Stimulated activated CD4-positive, alpha-beta T cell treated with anti-CD3 and anti-CD28 coated beads, Interleukin-15, amount 100 ng/mL, for 24 hours (primary cell): ENCODE measurements around the gene LRG1.

Source experiments
- DNase-seq: peaks from one replicate; pipeline ENCODE4 v3.0.0-alpha.2; 2020

Gene LRG1

DNA sequence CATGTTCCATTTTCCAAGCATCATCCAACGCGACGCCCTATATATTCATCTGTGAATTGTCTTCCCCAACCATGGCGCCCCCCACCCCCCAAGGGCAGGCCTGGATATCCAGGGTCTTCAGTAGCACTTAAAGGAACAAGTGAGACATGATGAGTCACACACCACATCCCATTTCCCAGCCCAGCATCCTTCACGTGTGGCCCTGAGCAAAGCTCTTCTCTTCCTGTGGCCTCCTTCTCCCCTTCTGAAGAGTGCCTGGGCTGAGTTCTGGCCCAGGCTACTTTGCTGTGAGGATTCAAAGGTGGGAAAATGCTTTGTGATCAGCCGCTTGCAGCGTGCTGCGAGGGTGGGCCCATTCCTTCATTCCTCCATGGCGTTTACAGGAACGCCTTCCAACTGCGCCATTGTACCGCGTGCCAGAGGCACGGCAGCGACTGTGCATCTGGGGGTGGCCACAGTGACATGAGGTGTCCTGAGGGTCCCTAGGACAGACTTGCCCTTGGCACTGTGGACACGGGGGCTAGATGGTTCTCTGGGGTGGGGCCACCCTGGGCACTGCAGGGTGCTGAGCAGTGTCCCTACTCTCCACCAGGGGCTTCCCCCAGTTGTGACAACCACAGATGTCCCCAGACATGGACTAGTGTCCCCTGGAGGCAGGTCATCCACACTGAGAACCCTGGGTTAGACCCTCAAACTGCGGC, 33.2 kb downstream of the LRG1 start:
- peak; percentile 21 for DNase-seq

DNA sequence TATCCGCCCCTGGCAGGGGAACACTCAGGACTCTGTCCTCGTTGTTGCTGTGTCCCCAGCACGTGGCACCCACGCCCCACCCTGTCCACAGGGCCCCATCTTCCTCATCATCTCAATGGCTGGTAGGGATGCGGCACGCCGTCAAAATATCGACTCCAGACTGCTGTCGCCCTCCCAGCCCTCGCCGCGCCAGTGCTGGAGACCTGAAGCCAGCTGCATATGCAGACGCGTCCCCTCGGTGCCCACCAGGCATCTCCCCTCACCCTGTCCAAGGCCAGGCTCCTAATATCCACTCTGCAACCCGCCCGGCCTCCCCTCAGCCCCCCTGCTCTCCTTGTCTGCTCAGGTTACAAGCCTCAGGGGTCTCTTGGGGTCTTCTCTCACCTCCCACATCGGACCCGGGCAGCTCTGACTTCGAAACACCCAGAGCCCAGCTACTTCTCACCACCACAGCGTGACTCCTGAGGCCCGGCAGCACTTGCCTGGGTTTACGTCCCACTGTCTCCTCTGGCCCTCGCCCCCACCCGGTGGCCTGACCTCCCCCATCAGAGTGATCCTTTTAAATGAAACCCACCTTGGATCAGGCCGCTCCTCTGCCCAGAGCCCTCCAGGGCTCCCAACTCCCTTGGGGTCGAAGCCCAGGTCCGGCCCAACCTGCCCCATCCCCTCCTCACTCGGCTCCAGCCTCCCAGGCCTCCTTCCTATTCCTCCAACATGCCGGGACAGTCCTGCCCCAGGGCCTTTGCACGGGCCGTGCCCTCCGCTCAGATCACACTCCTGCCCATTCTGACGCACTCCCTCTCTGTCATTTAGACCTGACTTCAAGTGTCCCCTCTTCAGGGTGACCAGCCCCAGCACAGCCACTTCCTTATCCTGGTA, 34.0 kb downstream of the LRG1 start:
- no peak for DNase-seq

DNA sequence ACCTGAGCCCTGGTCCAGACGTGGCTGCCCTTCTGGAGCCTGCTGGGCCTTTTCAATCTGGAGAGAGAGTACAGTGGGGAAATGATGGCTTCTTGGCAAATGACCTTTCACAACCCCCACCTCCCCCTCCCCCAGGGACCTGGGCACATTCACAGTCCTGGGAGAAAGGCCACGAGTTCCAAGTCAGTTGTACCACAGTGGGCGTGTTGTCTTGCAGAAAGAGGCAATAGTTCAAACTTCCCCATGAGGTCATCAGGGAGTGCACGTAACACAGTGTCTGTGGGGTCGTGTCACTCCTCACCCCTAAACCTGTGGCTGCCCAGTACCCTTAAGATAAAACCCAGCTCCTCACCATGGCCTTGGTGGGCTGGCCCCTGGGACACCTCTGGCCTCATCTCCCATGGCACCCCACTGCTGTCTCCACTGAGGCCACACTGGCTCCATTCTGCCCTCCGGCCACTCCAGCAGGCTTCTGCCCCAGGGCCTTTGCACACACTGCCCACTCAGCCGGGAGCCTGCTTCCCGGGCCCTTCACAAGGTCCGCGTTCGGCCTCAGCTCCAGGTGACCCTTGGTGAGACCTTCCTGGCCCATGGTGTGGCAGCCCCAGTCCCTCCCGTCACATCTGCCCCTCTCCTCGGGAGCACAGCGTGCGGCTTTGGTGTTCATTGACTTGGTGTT, 34.8 kb downstream of the LRG1 start:
- DNase-seq = no peak

DNA sequence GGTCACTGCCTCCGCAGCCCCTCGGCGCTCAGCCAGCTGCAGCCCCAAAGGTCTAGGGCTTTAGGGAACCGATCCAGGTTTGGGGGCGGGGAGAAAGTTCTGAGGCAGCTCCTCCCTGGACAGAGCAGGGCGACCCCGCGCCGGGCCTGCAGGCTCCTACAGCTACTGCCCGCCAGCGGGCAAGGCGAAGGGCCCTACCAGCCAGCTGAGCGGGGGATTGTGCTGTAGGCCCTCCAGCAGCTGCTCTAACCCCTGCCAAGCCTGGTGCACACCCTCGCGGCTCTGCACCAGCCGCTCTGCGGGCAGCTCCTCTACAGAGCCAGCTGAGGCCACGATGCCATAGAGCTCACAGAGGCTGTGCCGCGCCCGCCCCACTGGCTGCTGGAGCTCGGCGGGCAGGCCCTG, 35.5 kb downstream of the LRG1 start:
- no peak for DNase-seq

DNA sequence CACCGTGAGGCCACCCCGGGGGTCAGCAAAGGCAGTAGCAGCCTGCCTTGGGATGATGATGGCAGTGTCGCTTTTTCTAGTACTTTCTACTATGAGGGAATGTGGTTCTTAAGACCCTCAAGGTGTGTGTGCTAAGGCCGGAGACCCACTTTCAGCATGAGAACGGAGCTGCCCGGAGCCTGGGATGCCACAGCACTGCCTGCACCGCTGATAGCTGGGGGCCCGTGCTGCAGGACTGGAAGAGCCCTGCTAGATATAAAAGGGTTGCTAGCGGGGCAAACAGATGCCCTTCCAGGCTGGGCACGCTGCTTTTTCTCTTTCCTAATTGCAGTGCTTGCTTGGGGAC, 36.0 kb downstream of the LRG1 start:
- no peak for DNase-seq

DNA sequence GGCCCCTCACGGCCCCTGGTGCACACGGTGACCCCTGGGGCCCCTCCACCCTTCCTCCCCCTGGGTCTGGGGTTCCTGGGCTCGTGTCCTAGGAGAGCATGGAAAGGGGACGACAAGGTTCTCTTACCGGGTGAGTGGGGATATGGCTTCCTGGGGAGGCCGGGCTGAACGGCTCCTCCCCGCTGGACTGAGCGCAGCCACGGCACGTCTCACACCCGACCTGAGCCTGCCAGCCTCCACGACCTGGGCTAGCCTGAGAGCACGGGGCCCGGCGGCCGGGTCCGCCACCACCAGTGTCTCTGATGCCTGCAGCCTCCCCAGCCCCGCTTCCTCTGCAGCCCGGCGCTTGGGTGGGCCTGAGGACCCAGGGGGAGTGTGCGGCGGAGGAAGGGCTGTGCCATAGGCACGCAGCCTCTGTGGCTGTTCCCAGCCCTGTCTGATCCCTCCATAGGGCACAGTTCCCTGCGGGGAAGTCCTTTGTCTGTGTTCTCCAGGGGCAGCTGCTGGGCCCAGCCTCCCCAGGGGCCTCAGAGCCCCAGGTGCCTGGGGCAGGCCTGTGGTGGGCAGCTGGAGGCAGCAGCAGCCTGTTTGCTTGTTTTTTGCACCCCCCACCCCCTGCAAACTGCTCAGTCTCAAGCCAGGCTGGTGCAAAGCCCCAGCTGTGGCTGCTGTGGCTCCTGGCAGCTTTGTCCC, 36.6 kb downstream of the LRG1 start:
- DNase-seq = no peak

DNA sequence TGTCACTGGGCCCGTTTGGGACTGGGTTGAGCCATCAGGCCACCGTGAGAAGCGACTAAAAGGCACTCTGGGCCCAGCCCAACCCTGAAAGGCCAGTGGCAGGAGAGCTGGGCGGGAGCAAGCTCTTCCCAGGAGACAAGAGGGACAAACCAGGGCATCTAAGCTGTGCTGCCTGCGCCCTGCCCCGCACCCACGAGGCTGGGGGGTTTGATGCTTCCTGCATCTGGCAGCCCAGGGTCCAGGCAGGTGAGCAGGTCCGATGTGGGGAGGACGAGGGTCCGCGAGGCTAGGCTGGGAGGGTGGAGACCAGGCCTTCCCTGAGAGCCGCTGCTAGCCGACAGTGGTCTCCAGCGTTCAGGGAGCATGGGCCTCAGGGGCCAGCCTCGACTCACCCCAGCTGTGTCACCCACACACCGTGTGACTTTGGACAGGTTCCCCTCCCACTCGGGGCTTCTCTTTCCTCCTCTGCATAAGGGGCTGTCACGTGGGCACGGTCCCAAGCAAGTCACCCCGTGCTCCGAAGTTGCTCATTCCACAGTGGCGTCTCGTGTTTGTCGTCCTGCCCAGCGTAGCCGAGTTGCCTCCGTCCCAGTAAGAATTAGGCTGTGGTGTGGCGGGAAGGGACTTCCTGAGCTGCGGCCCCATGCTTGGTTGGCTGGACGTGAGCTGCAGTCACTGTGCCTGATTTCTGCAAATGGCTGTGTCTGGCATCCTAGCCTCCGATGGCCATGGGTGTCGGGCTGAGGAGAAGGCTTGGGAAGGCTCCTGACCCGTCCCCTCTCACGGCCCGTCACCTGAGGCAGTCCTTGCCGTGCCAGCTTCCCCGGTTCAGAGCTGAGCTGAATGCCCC, 37.3 kb downstream of the LRG1 start:
- no peak for DNase-seq

DNA sequence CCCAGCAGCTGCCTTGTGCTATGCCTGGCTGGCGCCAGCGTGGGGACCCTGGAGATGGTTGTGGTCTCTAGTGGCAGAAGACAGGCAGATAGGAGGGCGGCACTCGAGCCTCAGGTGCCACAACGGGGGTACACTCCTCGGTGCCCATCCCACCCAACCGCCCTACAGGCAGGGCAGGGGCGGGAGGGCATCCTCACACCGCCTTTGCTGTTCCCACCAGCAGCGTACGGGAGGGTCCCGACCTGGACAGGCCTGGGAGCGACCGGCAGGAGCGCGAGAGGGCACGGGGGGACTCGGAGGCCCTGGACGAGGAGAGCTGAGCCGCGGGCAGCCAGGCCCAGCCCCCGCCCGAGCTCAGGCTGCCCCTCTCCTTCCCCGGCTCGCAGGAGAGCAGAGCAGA, 38.1 kb downstream of the LRG1 start:
- no peak for DNase-seq

DNA sequence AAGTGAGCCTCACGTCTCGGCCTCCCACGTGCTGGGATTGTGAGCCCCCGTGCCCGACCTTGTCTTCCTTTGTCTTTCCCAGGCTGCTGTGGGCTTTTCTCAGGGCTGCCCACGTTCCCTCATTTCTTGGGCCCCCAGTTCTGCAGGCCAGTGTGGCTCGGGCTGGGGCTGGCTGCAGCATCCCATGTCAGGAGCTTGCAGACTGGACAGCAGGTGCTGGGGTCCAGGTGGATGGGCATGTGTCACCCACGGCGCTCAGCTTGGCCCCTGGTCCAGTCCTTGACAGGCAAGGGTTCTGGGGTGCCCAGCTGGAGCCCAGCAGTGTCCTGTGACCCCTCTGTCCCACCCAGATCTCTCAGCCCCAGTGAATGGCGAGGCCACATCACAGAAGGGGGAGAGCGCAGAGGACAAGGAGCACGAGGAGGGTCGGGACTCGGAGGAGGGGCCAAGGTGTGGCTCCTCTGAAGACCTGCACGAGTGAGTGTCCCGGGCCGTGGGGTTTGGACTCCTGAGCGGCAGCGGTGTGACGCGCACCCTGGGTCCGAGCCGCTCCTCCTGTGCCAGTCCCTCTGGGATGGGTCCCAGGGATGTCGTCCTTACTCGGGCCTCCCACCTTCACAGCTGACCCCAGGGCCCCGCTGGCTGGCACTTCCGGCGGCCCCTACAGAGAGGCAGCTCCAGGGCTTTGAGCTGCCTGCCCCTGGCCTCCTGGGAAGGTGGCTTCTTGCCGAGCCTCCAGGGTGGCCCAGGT, 38.8 kb downstream of the LRG1 start:
- no peak for DNase-seq

DNA sequence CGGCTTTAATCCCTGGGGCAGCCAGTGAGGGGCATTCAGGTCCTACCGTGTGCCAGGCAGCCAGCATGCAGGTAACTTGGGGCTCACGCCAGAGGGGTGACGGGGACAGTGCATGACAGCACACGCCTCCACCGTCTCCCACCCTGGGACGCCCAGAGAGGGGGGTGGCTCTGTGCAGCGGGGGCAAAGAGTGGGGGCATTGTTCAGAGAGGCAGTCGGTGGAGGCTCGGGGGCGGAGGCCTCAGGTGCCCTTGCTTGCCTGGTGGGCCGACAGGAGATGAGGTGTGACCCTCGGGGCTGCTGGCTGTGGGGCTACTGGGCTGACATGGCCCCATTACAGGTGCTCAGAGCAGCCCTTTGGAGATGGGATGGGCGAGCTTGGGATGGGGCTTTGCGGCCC, 40.0 kb downstream of the LRG1 start:
- DNase-seq = no peak

DNA sequence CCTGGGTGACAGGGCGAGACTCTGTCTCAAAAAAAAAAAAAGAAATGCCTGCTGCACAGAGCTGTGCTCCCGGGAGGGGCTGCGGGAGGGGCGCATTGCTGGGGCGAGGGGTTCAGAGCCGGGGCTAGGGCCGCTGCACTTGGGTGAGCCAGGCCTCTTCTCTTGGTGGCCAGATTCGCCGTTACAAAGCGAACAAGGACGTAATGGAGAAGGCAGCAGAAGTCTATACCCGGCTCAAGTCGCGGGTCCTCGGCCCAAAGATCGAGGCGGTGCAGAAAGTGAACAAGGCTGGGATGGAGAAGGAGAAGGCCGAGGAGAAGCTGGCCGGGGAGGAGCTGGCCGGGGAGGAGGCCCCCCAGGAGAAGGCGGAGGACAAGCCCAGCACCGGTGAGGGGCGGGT, 40.5 kb downstream of the LRG1 start:
- no peak for DNase-seq

DNA sequence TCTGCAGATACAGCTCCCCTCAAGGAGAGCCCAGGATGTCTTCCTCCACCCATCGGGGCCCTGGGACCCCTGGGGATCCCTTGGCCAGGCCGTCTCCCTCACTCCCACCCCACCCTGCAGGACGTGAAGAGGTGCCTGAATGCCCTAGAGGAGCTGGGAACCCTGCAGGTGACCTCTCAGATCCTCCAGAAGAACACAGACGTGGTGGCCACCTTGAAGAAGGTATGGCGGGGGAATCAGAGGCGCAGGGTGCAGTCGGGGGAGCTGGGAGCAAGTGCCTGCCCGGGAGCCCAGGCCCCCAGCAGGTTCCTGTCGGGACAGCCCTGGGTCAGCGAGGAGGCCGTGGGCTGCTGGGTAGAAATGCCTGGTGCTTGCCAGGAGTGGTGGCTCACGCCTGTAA, 41.1 kb downstream of the LRG1 start:
- no peak for DNase-seq

DNA sequence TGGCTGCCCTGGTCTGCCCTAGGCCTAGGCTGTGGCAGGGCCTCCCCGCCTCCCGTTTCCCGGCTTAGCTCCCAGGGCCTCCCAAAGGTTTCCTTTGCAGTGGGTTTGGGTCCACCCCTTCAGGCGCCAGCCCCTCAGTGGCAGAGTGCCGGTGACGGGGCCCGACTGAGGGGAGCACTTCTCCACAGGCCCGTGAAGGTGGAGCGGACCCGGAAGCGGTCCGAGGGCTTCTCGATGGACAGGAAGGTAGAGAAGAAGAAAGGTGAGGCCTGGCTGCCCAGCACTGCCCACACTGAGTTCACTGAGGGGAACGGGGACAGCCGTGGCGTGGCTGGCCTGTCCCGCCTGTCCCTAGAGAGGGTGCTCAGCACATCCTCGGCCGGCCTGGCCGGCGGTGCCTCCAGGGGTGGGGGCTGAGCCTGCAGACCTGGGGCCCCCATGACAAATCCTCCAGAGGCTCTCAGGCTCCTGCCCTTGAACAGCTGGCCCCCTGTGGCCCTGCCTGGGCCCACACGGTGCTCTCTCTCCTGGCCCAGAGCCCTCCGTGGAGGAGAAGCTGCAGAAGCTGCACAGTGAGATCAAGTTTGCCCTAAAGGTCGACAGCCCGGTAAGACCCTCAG, 42.0 kb downstream of the LRG1 start:
- no peak for DNase-seq

DNA sequence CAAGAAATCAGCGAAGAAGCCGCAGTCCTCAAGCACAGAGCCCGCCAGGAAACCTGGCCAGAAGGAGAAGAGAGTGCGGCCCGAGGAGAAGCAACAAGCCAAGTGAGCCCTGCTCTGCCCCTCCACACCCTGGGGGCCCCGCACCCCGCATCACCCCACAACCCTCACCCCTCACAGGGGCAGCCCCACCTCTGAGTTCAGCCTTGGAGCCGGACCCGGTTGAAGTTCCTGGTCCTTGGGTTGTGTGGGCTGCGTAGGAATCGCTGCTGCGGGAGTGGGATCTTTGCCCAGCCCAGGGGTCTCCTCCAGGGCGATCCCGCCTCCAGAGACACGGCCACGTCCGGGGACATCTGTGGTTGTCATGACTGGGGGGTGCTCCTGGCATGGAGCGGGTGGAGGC, 43.5 kb downstream of the LRG1 start:
- DNase-seq = no peak

DNA sequence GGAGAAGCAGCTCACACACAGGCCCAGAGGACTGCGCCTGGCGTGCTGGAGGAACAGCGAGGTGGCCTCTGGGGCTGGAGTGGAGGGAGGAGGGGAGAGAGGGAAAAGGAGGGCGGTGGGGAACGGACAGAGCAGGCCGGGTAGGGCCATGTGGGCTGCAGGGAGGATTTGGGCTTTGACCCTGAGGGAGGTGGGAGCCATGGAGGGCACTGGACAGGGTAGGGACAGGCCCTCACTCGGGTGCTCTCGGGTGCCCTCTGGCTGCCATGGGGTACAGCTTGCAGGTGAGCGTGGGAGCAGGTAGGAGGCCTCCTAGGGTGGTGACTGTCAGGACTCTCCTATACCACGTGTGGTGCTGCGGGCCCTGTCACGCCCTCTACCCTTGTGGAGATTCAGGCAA, 44.4 kb downstream of the LRG1 start:
- DNase-seq = no peak

DNA sequence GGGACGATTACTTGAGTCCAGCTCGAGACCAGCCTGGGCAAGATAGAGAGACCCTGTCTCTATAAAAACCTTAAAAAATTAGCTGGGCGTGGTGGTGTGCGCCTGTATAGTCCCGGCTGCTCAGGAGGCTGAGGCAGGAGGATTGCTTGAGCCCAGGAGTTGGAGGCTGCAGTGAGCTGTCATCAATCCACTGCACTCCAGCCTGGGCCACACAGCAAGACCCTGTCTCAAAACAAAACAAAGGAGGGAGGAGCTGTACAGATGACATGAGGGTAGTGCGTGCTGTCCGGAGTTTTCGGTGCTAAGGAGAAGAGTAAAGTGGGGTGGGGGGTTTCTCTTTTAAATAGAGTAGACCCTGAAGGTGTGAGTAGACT, 45.2 kb downstream of the LRG1 start:
- DNase-seq = no peak

DNA sequence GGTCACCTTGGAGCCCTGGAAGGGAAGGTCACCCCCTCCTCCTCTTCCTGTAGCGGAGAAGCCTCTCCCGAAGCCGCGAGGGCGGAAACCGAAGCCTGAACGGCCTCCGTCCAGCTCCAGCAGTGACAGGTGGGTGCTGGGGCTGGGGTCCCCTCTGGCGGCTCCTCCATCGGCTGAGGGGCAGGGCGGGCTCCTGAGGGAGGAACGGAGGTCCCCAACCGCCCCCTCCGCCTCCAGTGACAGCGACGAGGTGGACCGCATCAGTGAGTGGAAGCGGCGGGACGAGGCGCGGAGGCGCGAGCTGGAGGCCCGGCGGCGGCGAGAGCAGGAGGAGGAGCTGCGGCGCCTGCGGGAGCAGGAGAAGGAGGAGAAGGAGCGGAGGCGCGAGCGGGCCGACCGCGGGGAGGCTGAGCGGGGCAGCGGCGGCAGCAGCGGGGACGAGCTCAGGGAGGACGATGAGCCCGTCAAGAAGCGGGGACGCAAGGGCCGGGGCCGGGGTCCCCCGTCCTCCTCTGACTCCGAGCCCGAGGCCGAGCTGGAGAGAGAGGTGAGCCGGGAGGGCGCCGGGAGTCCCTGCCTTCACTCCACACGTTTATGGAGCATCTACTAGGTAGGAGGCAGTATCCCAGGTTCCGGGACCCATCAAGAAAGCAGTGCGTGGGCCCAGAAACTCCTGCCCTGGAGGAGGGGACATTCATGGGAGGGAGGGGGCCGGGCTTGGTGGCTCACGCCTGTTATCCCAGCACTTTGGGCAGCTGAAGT, 45.7 kb downstream of the LRG1 start:
- no peak for DNase-seq

DNA sequence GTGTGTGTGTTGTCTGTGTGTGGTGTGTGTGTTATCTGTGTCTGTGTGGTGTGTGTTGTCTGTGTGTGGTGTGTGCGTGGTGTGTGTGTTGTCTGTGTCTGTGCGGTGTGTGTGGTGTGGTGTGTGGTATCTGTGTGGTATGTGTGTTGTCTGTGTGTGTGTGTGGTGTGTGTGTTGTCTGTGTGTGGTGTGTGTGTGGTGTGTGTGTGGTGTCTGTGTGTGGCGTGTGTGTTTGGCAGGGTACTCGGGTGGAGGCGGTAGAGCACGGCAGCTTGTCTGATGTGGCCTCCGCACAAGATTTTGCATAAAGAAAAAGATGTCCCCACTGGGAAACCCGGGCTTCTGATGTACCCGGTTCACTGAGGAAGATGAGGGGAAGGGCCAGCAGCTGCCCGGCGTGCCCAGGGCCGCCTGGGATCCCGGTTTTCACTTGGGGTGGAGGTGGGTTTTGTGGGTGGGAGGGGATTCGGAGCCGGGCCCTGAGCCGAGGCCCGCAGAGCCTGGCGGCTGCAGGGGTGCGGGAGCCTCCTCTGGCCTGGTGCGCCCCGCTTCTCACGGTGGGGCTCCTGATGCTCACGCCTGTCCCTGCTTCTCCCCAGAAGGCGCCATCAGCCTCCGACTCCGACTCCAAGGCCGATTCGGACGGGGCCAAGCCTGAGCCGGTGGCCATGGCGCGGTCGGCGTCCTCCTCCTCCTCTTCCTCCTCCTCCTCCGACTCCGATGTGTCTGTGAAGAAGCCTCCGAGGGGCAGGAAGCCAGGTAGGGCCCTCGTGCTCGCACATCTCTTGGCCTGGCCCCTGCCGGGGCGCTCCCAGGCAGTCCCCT, 46.5 kb downstream of the LRG1 start:
- no peak for DNase-seq

DNA sequence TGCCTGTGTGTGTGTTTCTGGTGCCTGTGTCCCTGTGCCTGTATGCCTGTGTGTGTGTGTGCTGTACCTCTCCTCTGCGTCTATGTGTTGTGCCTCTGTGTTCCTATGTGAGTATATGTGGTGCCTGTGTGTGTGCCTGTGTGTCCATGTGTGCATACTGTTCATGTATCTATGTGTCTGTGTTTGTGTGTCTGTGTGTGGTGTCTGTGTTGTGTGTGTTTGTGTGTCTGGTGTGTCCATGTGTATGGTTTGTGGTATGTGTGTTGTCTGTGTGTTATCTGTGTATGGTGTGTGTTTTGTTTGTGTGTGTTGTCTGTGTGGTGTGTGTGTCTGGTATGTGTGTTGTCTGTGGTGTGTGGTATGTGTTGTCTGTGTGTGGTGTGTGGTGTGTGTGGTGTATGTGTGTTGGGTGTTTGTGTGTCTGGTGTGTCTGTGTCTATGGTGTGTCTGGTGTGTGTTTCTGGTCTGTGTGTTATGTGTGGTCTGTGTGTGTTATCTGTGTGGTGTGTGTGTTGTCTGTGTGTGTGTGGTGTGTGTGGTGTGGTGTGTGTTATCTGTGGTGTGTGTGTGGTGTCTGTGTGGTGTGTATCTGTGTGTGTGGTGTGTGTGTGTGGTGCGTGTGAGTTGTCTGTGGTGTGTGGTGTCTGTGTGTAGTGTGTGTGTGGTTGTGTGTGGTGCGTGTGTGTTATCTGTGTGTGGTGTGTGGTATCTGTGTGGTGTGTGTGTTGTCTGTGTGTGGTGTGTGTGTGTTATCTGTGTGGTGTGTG, 47.3 kb downstream of the LRG1 start:
- DNase-seq = no peak
